Keratinocyte (primary cell): Measurements from ENCODE around the gene HLA-DQA1. TPM values are rescaled to one million over a fixed set of nuclear protein-coding genes. Genes with fewer than 3 reads are reported as not detected.

ENCODE experiments used
- DNase-seq: peaks from one replicate; pipeline ENCODE4 v3.0.0-alpha.2; 2011; ENCODE audit warnings: low read depth, missing footprints, low spot score
- FAIRE-seq: peaks from 2 replicates; lab custom pipeline; 2011; peaks lifted over from hg19 to GRCh38; lab: Jason Lieb, UNC
- H2AFZ ChIP-seq: 2 replicates; pipeline ENCODE4 v1.6.0; 2012; ENCODE audit warnings: low read length, control low read depth, inconsistent platforms; ENCODE audit not compliant: control insufficient read depth
- H3K27ac ChIP-seq: 2 replicates; pipeline ENCODE4 v1.5.1; 2011; ENCODE audit warnings: low read length; ENCODE audit not compliant: control insufficient read depth, insufficient read depth
- H3K27me3 ChIP-seq: 3 replicates; pipeline ENCODE4 v1.6.0; 2011; ENCODE audit warnings: low read length; ENCODE audit not compliant: control insufficient read depth, insufficient read depth; ENCODE audit errors: extremely low read depth
- H3K36me3 ChIP-seq, 2 experiments: 2 replicates in 1 of 2; 3 replicates in 1 of 2; pipeline ENCODE4 v1.5.1; 2011; ENCODE audit warnings: low read length in 2 of 2, mild to moderate bottlenecking in 1 of 2; ENCODE audit not compliant: control insufficient read depth in 2 of 2, insufficient read depth in 2 of 2; ENCODE audit errors: extremely low read depth in 1 of 2
- H3K4me1 ChIP-seq: 3 replicates; pipeline ENCODE4 v1.5.1; 2011; ENCODE audit warnings: low read length; ENCODE audit not compliant: control insufficient read depth, insufficient read depth; ENCODE audit errors: extremely low read depth
- H3K4me2 ChIP-seq: 3 replicates; pipeline ENCODE4 v1.6.0; 2011; ENCODE audit warnings: low read depth, low read length; ENCODE audit not compliant: control insufficient read depth, insufficient read depth; ENCODE audit errors: extremely low read depth
- H3K4me3 ChIP-seq, 3 experiments: fragments of 200-600 bp in 1 of 3; sonication (generic) in 1 of 3; 2 replicates in 2 of 3; 3 replicates in 1 of 3; pipeline ENCODE4 v1.5.1; 2011 to 2016; ENCODE audit warnings: low read length in 3 of 3, mild to moderate bottlenecking in 3 of 3, control low read depth in 2 of 3, inconsistent platforms in 1 of 3, low read depth in 1 of 3, mixed read lengths in 1 of 3, mixed run types in 1 of 3, moderate library complexity in 1 of 3; ENCODE audit not compliant: control insufficient read depth in 2 of 3, insufficient read depth in 2 of 3; ENCODE audit errors: extremely low read depth in 1 of 3
- H3K79me2 ChIP-seq: 2 replicates; pipeline ENCODE4 v1.6.0; 2012; ENCODE audit warnings: low read length; ENCODE audit not compliant: control insufficient read depth, insufficient read depth
- H3K9ac ChIP-seq: 3 replicates; pipeline ENCODE4 v1.6.0; 2011; ENCODE audit warnings: low read length; ENCODE audit not compliant: control insufficient read depth, insufficient read depth; ENCODE audit errors: extremely low read depth
- H3K9me1 ChIP-seq: 3 replicates; pipeline ENCODE4 v1.6.0; 2011; ENCODE audit warnings: low read length; ENCODE audit not compliant: control insufficient read depth, insufficient read depth; ENCODE audit errors: extremely low read depth
- H3K9me3 ChIP-seq: 2 replicates; pipeline ENCODE4 v1.5.1; 2012; ENCODE audit warnings: low read depth, low read length; ENCODE audit not compliant: control insufficient read depth
- H4K20me1 ChIP-seq: 3 replicates; pipeline ENCODE4 v1.6.0; 2011; ENCODE audit warnings: low read length; ENCODE audit not compliant: control insufficient read depth, insufficient read depth; ENCODE audit errors: extremely low read depth
- EZH2 ChIP-seq: IDR thresholded peaks from one replicate; pipeline ENCODE4 v1.6.1; 2012; ENCODE audit warnings: inconsistent platforms, mild to moderate bottlenecking, low read length, moderate library complexity
- dilution Hi-C: fragments of 300-500 bp; cut with MboI; formaldehyde crosslinking; loops from one replicate; pipeline ENCODE4 v1.7.0; 2020; ENCODE audit warnings: low sequenced_read_pairs; ENCODE audit not compliant: extremely low pct_ligation_motif_present
- polyA plus RNA-seq, 5 experiments: library from polyadenylated mRNA; depleted of rRNA in 3 of 5; stranded (reverse) in 3 of 5; stranded (forward) in 1 of 5; unstranded in 1 of 5; fragments of >200 nt; gene quantifications; 1 replicate in 1 of 5; 2 replicates in 3 of 5; 3 replicates in 1 of 5; pipeline versions ENCODE4 v1.2.1 to v1.2.3, GENCODE V29; 2011 to 2012; ENCODE audit warnings: missing spikeins in 2 of 5, low read depth in 1 of 5, low replicate concordance in 1 of 5
- TF ChIP-seq, protein P1 (sequence below), 3 experiments: IDR thresholded peaks in 1 of 3; conservative IDR thresholded peaks in 1 of 3; optimal IDR thresholded peaks in 1 of 3; 2 replicates in 2 of 3; 3 replicates in 1 of 3; pipeline versions ENCODE3 to v1.5.1; 2011; ENCODE audit warnings: low read length in 3 of 3, mild to moderate bottlenecking in 3 of 3, moderate library complexity in 2 of 3, control low read depth in 1 of 3, inconsistent platforms in 1 of 3; ENCODE audit not compliant: insufficient read depth in 2 of 3; ENCODE audit errors: extremely low read depth in 1 of 3

The HLA-DQA1 gene
- polyA plus RNA-seq, 1 donor (not counting 4 experiments of a cell fraction or from before 2014, with no cell fraction given): not detected

DNA sequence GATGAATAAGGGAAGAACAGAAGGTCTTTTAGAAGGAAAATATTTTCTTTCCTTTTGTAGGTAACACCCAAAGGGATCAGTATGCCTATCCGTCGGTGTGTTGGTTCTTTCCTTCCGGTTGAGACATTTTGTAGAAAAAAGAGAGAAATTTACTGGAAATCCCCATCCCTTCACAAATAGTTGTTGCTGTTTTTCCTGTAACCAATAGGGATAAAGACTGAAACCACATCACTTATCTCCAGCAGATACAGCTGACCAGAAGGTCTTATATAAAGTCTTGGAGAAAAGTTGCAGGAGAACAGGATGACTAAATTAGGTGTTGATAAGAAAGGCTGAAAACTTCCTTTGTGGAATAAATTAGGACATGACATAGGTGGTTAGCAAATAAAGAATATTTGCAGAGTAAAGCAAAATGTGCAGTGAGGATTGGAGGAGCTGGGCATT, 32.8 kb upstream of the HLA-DQA1 start:
- DNase-seq (no peak), FAIRE-seq (no peak)
- TF ChIP-seq, protein P1, sequence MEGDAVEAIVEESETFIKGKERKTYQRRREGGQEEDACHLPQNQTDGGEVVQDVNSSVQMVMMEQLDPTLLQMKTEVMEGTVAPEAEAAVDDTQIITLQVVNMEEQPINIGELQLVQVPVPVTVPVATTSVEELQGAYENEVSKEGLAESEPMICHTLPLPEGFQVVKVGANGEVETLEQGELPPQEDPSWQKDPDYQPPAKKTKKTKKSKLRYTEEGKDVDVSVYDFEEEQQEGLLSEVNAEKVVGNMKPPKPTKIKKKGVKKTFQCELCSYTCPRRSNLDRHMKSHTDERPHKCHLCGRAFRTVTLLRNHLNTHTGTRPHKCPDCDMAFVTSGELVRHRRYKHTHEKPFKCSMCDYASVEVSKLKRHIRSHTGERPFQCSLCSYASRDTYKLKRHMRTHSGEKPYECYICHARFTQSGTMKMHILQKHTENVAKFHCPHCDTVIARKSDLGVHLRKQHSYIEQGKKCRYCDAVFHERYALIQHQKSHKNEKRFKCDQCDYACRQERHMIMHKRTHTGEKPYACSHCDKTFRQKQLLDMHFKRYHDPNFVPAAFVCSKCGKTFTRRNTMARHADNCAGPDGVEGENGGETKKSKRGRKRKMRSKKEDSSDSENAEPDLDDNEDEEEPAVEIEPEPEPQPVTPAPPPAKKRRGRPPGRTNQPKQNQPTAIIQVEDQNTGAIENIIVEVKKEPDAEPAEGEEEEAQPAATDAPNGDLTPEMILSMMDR (optimal IDR thresholded peaks at IDR 0.05 in 1 of 3, IDR thresholded peaks at IDR 0.05 in 1 of 3, conservative IDR thresholded peaks at IDR 0.05 in 1 of 3; ENCODE audit: extremely low read depth in 1 of 3, insufficient read depth in 2 of 3, low read length in 3 of 3): no peak
- no peak for TF ChIP-seq EZH2
- Histone ChIP-seq H3K9ac (no peak overlapping the region), H3K36me3 (no peaks in the 10 kb centered on the region), H3K79me2 (no peaks in the 10 kb centered on the region), H3K27ac (no peak overlapping the region), H3K4me1 (no peaks in the 10 kb centered on the region), H3K4me2 (no peak overlapping the region), H3K27me3 (no peaks in the 10 kb centered on the region), H3K4me3 (no peak overlapping the region), H3K9me1 (no peaks in the 10 kb centered on the region), H4K20me1 (no peaks in the 10 kb centered on the region), H3K9me3 (no peaks in the 10 kb centered on the region), H2AFZ (no peak overlapping the region)
- dilution Hi-C loops: no loop called here

DNA sequence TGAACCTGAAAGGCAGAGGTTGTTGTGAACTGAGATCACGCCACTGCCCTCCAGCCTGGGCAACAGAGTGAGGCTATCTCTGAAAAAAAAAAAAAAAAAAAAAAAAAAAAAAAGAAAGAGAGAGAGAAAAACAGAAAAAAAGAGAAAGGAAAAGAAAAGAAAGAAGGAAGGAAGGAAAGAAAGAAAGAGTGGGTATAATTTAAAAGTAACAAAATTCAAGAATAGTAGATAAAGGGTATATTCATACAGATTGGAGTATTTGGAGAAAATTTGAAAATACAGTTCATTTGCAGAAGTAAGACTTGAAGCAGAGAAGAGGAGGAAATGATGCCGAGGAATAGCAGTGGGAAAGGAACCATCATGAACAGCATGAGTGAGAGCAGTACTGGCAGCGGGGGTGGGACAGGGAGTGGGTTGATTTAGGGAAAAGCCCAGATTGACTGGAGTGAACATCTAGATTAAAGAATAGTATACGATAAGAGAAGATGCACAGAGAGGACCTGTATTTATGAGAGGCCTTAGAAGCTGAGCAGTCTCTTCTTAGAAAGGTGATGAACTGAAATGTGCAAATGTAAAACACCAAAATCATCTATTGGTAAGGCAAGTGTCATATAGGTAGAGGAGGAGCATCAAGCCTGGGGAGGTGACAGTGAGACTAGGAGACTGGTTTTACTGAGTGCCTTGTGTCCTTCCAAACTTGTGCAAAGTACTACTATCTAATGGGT, 29.8 kb upstream of the HLA-DQA1 start:
- Histone ChIP-seq H3K36me3 (no peaks in the 10 kb centered on the region), H3K9me3 (no peaks in the 10 kb centered on the region), H3K27ac (no peak overlapping the region), H3K4me3 (no peak overlapping the region), H3K4me1 (no peaks in the 10 kb centered on the region), H3K79me2 (no peaks in the 10 kb centered on the region), H4K20me1 (no peaks in the 10 kb centered on the region), H3K27me3 (no peaks in the 10 kb centered on the region), H3K9me1 (no peaks in the 10 kb centered on the region), H3K4me2 (no peak overlapping the region), H3K9ac (no peak overlapping the region), H2AFZ (no peak overlapping the region)
- dilution Hi-C loops: no loop called here
- TF ChIP-seq EZH2: no peak
- TF ChIP-seq, protein P1 (optimal IDR thresholded peaks at IDR 0.05 in 1 of 3, IDR thresholded peaks at IDR 0.05 in 1 of 3, conservative IDR thresholded peaks at IDR 0.05 in 1 of 3; ENCODE audit: extremely low read depth in 1 of 3, insufficient read depth in 2 of 3, low read length in 3 of 3): no peak
- no peak for FAIRE-seq
- DNase-seq: no peak
